Stimulated activated CD4-positive, alpha-beta T cell treated with anti-CD3 and anti-CD28 coated beads, Interleukin-15, amount 100 ng/mL, for 48 hours (primary cell): Measurements from ENCODE around the gene C8B.

Source experiments
- DNase-seq, 2 donors: peaks; one replicate each; pipeline ENCODE4 v3.0.0-alpha.2; 2020; ENCODE audit warnings: low read depth in 2 of 2

Gene C8B

DNA sequence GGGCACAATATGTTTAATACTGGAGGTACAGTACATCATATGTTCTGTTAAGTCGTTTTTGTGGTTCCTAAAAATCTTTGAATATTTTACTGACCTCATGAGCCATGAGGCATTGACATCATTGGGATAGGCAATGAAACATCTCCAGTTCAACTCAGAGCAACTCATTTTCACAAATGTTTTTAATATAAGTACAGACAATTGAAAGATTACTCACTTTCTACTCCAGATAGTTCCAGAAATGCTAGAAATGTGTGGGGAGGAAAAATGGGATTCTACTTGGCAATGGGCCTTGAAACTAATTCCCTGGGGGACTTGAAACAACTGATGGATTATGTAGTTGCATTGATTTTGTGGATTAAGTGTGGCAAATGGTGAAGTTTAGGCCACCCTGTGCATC, 7.2 kb upstream of the C8B start:
- no peak for DNase-seq

DNA sequence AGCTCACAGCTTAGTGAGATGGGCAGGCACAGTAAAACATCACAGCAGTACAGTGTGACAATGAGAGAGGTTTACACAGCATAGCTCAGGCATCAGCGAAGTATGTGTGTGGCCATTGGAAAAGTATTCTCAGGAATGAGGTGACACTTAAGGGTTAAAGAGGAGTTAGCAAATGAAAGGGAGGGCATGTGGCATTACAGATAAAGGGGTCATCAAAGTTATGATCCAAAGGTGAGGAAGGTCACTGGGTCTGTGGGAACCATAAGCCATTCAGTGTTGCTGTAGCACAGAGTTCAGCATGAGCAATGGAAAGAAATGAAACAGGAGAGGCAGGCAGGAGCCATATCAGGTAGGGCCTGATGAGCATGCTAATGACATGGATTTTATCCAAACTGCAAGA, 4.5 kb upstream of the C8B start:
- DNase-seq: no peak

DNA sequence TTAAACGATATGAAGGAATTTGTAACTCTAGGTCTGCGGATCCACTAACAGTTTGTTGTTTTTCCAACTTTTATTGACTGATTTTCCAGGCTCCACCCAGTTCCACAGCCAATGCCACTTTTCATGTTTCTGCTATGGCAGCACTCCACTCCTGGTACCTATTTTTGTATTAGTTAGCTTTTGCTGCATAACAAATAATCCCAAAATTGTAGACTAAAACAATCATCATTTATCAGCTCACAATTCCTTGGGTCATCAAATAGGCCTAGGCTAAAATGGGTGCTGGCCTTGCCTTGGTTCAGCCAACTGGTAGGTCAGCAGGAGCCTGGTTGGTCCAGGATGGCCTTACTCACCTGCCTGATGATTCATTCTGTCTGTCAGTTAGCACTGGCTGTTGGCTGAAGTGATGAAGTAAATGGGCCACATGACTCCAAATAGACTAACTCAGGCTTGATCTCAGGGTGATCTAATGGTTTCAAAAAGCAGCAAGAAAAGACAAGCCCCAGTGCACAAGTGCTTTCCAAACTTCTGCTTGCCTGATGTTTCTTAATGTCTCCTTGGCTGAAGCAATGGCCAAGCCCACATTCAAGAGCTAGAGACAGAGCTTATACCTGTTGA, 3.2 kb upstream of the C8B start:
- no peak for DNase-seq

DNA sequence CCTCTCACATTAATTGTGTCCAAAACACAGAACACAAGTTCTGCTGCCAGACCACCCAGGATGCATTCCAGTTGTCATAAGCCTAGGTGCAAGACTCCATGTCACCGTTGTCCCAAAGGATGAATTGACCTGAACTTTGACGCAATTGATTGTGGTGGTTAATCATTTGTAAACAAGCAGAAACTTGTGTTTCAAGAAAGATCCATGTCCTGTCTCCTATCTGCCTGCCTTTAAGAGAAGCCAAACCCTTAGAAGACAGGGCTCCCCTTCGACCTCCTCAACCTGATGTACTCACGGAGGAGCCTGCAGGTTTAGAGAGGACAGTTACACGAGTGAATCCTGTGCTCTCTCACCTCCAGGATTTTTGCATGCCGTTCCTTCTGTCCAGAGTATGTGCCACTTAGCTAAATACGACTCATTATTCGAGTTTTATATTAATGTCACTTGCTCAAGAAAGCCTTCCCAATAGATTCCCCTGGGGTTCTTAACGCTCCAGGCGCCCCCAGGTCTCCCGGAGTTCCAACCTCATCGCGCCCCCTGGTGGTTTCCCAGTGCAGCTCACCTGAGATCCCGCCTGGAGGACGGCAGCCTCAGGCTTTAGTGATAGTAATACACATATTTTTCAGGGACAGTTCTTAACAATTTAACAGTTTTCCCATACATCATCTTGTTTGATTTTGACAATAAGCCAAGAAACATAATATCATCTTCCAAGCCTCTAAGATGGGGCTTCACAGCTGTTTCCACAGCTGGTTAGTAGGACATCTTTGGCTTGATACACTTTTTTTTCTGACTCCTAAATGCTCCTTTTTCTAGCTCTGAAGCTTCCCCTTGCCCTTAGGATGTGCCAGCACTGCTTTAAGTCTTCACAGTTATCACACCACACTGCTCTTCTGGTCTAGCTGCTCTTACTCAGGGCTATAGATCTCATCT, 2.4 kb upstream of the C8B start:
- DNase-seq: no peak

DNA sequence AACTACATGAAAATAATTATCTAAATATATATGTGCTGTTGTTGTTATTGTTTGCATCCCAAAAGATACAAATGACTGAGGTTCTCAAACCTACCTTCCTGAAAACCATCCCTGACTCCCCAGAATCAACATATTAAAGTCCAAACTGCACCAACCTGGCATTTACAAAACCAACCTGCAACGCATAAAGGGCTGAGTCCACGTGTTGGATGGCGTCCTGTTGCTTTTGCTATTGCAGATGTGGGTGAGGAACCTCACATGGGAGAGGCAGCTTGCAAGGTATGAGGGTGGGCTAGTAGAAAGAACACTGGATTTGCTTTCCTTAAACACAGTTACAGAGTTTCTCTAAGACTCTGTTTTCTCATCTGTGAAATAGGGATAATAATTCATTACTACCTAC, 1.5 kb upstream of the C8B start:
- DNase-seq: no peak

DNA sequence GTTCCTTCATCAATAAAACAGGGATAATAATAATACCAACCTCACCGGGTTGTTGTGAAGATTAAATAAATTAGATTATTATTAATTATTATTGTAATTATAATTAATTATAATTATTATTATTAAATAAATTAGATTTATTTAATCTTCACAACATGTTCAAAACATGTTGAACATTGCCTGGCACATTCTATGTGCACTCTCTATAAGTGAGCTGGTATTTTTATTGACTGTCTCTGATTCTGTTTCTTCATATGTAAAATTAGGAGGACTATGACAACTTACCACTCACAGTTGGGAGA, 834 bp upstream of the C8B start:
- DNase-seq: no peak

DNA sequence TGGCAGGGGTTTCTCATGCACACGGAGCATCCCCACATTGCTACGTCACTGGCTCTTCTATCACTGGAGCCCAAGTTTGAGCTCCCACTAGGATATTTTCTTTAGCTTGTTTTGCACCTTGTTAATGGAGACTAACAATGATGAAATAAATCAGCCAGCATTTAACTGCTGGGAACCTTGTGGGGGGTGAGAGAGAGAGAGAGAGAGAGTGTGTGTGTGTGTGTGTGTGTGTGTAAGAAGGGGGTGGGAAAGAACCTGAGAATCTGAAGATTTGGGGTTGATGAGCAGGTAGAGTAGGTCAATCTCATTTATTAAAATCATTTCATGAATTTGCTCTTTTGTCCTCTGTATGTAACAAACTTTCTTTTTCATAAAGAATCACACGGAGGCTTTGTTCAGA, 624 bp downstream of the C8B start:
- no peak for DNase-seq

DNA sequence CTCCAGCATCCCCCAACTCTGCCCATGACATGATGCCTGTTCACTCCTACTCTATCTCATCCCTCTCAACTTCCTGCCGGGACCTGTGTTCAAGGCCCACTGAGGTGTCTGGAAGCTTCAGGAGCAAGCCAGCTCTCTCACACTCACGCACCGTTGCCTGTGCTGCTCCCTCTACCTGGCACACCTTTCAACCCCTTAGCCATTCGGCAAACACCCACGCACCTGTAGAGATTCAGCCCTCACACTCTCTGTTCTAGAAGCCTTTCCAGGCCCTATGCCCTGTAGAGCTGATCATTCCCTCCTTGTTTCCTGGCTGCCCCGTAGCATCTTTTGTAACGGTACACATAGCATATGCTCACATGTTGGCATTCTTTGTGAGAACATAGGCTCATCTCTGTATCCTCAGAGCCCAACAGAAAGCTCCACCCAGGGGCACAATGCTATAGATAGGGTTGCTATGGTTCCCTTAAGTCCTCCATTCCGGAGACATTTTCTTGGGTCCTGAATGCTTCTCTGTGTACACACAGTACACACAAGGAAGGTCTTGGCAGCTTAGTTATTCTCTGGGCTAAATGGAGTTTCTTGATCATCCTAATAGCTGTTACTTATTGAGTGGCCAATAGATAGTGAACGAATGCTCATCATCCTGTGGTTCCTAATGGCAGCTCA, 1.3 kb downstream of the C8B start:
- no peak for DNase-seq

DNA sequence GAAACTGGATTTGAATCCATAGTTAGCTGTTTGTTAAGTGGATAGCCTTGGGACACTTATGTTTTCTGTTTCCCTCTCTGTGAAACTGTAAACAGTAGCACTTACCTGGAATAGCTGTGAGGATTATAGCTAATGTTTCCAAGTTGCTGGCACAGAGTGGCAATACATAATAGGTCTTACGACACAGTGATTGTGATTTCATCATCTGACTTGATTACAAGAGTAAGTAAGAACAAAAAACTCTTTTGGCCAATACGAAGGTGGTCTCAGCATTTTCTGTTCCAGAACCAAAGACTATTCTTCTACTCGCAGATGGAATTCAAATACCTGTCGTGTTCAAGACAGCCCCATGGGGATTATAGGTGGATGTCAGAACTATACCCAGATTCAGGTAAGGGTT, 2.1 kb downstream of the C8B start:
- DNase-seq: no peak

DNA sequence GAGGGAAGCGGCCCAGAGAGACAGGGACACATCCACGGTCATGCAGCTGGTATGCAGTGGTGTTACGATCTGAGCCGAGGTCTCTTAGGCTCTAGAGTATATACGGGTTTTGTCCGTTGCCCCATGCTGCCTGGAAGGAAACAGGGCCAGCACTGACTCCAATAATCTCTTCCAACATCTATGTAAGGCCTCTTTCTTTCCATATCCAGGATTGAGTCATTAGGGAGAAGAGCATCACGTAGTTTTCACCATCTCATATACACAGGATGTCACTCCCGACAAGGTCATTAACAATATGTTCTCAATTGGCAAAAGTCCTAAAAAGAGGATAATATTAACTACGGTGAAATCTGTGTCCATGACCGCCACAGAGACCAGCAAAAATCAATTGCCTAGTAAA, 4.4 kb downstream of the C8B start:
- no peak for DNase-seq

DNA sequence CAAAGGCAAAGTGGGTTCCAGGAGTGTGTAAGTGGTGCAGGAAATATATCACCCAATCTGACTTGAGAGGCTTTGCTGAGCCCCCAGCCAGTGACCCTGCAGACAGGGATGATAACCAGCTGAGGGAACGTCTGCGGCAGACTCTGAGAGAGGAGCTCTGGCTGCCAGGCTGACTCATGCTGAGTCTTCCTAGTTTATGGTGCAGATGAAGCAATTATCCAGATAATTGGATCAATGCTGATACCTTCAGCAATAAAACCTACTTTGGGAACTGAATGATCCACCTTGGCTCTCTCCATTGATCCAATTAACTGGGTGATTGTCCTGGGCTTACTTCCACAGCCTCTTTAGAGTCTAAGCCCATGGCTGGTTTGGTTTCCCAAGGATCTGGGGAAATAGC, 7.3 kb downstream of the C8B start:
- no peak for DNase-seq

DNA sequence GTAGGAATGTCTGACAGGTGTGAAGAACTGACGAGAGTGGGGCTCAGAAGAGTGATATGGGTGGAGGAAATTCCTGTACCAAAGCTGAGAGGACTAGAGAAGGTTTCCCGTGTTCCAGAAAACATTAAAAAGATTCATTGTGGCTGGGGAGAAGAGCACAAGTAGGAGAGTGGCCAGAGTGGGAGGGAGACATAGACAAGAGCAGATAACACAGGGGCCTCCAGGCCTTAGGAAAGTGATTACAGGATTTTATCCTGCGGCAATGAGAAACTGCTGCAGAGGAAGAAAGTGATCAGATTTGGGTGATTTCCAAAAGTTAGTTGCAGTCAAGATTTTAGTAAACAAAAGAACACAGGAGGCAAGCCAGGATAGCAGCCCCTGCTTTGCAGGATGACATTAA, 7.9 kb downstream of the C8B start:
- DNase-seq: no peak

DNA sequence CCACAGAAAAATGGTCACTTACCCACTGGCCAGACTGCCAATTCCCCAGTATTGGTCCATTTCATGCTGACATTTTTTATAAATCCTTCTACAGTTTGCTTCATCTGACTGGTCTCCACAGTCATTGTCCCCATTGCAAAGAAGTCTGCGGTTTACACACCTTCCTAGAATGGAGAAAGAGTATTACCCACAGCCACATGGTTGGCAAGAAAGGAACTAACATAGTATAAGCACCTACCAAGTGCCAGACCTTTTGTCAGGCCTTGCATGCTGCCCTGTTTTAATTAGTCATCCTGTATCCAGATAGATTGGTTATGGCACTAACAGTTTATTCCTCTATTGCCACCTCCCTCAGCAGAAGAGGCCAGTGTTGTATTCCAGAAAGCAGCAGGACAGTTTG, 11.2 kb downstream of the C8B start:
- no peak for DNase-seq

DNA sequence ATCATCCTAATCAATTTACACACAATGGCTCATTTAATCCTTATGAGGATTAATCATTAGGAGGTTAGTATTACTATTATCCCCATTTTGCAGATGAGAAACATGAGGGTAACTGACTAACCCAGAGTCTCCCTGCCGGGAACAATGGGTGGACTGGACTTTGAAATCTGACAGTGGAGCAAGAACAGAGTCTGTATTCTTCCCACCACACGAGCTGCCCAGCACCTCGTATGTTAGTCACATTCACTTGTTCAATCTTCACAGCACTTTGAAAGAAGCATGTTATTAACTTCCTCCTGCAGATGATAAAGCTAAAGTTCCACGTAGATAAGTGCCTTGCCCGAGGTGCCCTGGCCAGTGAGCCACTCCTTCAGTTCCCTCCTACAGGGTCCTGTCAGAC, 12.4 kb downstream of the C8B start:
- no peak for DNase-seq

DNA sequence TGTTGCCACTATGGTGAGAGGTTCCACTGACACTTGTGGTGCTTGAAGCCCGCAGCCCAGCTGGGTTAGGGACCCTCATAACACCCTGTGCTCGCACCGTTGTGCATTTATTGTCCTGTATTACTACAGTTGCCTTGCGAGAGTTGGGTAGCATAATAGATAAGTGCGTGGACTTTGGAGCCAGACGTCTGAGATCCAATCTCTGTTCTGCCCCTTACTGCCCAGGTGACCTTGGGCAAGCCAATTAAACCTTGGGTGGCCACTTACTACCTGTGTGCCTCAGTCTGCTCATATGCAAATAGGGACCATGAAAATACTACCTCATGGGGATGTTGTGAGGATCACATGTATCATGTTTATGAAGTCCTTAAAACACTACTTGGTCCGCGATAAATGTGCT, 13.3 kb downstream of the C8B start:
- no peak for DNase-seq

DNA sequence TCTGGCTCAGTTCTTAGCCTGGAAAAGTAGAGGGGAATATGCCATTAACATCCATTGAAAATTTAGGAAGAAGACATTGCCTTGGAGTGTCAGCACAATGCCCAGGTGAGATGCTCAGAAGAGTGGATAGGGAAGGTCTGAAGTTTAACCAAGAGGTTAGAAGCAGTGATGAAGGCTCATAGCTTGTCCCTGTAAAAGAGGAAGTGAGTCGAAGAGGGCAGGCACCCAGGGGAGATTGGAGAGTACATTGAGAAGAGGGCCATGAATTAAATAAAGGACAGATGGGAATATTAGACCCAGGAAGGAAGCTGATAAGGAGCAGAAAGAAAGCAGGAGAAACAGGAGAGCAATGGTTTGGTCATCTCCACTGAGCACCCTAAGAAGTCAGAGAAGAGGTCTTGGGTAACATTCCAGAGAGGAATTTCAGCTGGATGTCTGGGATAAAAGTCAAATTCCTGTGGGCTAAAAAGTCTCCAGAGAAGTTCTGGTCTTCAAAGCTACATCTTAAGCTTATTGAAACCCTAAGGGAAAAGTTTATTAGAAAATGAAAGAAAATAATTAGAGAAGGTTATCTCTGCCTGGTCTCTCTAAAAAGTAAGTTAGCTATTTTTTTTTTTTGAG, 17.3 kb downstream of the C8B start:
- DNase-seq: no peak

DNA sequence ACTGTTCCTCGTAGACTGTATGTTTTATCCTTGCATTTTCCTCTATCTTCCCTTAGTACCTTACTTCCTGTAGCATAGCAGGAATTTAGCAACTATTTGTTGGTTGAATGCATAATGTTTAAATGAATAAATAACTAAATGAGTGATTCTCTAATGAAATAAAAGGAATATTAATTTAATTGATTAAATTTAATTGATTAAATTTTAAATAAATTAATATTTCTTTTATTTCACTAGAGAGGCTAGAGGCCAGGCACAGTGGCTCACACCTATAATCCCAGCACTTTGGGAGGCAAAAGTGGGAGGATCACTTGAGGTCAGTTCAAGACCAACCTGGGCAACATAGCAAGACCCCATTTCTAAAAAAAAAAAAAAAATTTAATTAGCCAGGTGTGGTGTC, 25.8 kb downstream of the C8B start:
- DNase-seq: no peak

DNA sequence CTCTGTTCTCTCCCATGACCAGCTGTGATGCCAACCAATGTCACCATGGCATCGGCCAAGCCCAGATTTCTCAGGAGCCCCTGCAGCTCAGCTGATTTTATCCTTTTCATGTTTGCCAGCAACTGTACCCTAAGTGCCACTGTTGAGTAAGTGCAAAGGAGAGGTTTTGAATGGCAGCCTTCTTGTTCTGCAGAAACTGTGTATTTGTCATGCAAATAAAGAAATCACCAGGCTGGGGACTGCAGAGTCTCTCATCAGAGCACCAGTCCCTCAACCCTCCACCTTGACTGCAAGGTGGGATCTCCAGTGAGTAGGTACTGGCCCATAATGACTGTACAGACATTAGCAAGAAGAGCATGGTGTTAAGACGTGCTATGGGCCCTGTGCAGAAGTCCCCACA, 26.6 kb downstream of the C8B start:
- DNase-seq: no peak

DNA sequence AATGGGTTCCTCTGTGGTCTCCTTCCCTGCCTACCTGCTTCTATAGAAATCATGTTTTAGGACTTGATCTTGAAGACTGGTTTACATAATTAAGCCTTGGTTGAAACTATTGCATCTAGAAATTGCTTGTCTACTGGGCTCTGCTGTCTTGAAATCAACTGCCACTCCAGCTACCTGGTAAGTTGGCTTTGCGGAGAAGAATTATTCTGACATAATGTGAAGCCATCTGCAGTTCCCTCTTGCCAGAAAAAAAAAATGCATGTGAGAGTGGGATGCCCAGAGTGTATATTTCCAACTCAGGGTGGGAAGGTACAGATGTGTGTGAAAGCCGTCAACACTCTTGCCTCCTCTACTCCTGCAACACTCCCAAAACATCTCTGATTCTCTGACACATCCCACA, 27.2 kb downstream of the C8B start:
- no peak for DNase-seq

DNA sequence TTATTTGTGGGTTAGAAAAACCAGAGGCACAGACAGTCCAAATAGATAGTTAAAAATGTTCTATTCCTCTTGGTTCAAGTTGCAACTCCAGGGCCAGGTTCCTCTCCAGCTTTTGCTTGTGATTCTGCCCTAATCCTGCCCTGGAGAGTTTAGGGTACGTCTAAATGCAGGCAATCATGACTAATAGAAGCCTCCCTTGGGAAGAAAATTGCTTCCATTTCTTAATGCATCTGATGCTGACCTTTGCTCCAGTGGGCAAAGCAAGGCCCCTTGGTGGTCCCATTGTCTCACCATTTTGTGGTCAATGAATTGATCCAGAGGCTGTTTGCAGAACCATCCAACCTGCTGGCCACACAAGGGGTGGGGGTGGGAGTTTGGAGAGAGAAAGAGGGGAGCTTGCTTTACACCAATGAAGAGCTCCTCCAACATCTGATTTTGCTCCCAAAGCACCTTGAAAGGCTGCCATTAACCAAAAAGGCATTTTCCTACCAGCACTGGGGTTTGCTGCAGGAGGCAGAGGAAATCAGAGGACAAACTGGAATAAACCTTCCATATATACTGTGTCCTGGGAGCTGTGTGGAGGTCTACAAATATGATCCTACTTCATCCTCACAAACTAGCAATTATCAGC, 31.3 kb downstream of the C8B start:
- DNase-seq: no peak

DNA sequence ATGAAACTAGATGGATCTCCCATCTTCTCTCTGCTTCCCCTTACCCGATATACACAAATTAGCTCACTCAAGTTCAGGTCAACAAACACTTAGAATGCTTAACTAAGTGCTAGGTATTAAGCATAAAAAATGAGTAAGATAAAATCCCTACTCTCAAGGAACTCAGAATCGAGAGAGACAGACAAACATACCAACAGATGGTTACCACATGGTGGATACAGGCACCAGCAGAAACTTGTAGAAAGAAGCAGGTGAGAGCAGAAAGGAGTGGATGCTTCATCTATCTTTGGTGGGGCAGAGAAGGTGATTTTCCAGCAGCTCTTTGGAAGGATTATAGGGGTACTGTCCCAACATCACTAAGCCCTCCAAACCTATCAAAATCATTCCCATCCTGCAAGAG, 32.2 kb downstream of the C8B start:
- DNase-seq: no peak

DNA sequence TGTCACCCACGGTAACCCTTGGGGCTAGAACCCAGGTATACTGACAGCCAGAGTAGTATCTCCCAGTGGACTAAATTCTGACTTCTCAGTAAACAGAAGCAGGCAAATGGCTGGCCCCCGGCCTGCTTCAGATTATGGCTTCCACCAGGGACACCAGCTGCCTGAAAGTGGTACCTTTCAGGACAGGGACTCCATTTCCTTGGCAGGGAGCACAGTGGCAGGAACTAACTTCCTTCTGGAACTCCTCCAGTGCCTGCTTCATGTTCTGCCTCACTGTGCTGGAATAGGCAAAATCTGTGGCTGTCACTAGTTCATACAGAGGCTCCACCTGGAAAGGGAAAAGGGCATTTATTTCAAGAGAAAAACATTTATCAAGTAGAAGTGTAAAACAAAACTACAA, 32.7 kb downstream of the C8B start:
- no peak for DNase-seq
